Smooth muscle cell (in vitro differentiated cells): ENCODE results near the gene PRUNE2. TPM values are rescaled to one million over a fixed set of nuclear protein-coding genes. Genes with fewer than 3 reads are reported as not detected.

Source experiments
- DNase-seq: peaks from one replicate; lab custom pipeline; 2025; ENCODE audit not compliant: unreplicated experiment; lab: John Stamatoyannopoulos, UW
- H2AFZ ChIP-seq: fragments of 200-600 bp; sonication (generic); 2 replicates; pipeline ENCODE4 v1.6.0; 2016; ENCODE audit warnings: antibody characterized with exemption, low read depth, mild to moderate bottlenecking
- H3F3A ChIP-seq: fragments of 200-600 bp; sonication (generic); 2 replicates; pipeline ENCODE4 v1.6.0; 2017; ENCODE audit warnings: antibody characterized with exemption, low read depth
- H3K27ac ChIP-seq: fragments of 200-600 bp; sonication (generic); 2 replicates; pipeline ENCODE4 v1.5.1; 2016; ENCODE audit warnings: low read depth, mild to moderate bottlenecking
- H3K27me3 ChIP-seq: fragments of 200-600 bp; sonication (generic); 2 replicates; pipeline ENCODE4 v1.6.1; 2016; ENCODE audit warnings: low read depth, mild to moderate bottlenecking
- H3K36me3 ChIP-seq: fragments of 200-600 bp; sonication (generic); 2 replicates; pipeline ENCODE4 v1.5.1; 2016; ENCODE audit warnings: low read depth
- H3K4me1 ChIP-seq: fragments of 200-600 bp; sonication (generic); 2 replicates; pipeline ENCODE4 v1.5.1; 2016; ENCODE audit warnings: low read depth
- H3K4me2 ChIP-seq: fragments of 200-600 bp; sonication (generic); 2 replicates; pipeline ENCODE4 v1.6.0; 2016; ENCODE audit warnings: mild to moderate bottlenecking
- H3K4me3 ChIP-seq: fragments of 200-600 bp; sonication (generic); 2 replicates; pipeline ENCODE4 v1.5.1; 2016; ENCODE audit warnings: mild to moderate bottlenecking
- H3K79me2 ChIP-seq: fragments of 200-600 bp; sonication (generic); 2 replicates; pipeline ENCODE4 v1.6.0; 2016; ENCODE audit warnings: low read depth, mild to moderate bottlenecking
- H3K9ac ChIP-seq: fragments of 200-600 bp; sonication (generic); 2 replicates; pipeline ENCODE4 v1.6.0; 2016; ENCODE audit warnings: low read depth
- H3K9me3 ChIP-seq: fragments of 200-600 bp; sonication (generic); replicated peaks from 2 replicates; pipeline ENCODE4 v1.5.1; 2016; ENCODE audit warnings: low read depth
- H4K20me1 ChIP-seq: fragments of 200-600 bp; sonication (generic); 2 replicates; pipeline ENCODE4 v1.6.0; 2016; ENCODE audit warnings: low read depth
- CTCF ChIP-seq: fragments of 200-600 bp; sonication (generic); IDR thresholded peaks from 2 replicates; pipeline ENCODE4 v1.5.1; 2017; ENCODE audit warnings: borderline replicate concordance, mild to moderate bottlenecking, antibody characterized with exemption; ENCODE audit not compliant: insufficient read depth, poor library complexity, severe bottlenecking
- WGBS: methylation state at CpG from one replicate; pipeline ENCODE4 v1.1.7; 2016; ENCODE audit warnings: low lambda C conversion rate; 5-methylcytosine and 5-hydroxymethylcytosine counted together
- polyA plus RNA-seq: library from polyadenylated mRNA; unstranded; fragments of >200 nt; fragmentation: Nextera tagmentation; extraction: Ambion mirVana; gene quantifications from 2 replicates; pipeline ENCODE4 v1.2.1, GENCODE V29; 2016
- total RNA-seq: library from RNA; depleted of rRNA; stranded (reverse); fragments of >200 nt; gene quantifications from 2 replicates; pipeline ENCODE4 v1.2.3, GENCODE V29; 2014

The PRUNE2 gene
- total and polyA plus RNA-seq, 2 experiments from 2014 or later: 0.79 to 1.9 TPM

DNA sequence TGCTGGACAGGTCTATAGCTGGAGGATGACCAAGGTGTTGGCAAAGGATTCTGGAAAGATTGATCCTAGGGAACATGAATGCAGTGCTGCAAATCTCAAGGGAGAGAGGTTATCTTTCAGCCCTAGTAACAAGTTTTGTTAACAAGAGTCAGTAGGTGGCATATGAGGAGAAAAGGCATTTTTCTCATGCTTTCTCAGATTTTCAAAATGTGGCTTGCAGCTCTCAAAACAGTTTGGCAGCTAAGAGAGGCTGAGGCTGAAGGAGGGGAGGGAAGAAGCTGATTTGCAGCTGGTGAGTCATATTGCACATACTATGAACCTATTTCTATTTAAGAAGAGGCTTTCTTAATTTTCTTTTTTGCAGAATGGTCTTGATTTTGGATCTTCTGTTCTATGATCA is 205.9 kb downstream of the PRUNE2 start:
- Histone ChIP-seq H3K9ac (no peak overlapping the region), H3K4me1 (peaks cover 25% of the 10 kb centered on the region), H3K27ac (no peak overlapping the region), H3K4me3 (no peak overlapping the region), H3K36me3 (no peaks in the 10 kb centered on the region), H2AFZ (no peak overlapping the region), H4K20me1 (no peaks in the 10 kb centered on the region), H3K9me3 (no peaks in the 10 kb centered on the region), H3K27me3 (peaks cover 2% of the 10 kb centered on the region), H3K79me2 (no peaks in the 10 kb centered on the region), H3K4me2 (peak overlapping the region; percentile 44), H3F3A (peaks cover 3% of the 10 kb centered on the region)
- TF ChIP-seq CTCF: no peak
- no peak for DNase-seq

GRCh38 chr9:76697554-76697953 is 208.4 kb downstream of the PRUNE2 start:
- peaks cover 2% of the 10 kb centered on the region for H3K27me3 ChIP-seq
- no peak overlapping the region for H2AFZ ChIP-seq
- no peaks in the 10 kb centered on the region for H3K9me3 ChIP-seq
- H3K4me2 ChIP-seq: no peak overlapping the region
- H3K27ac ChIP-seq: no peak overlapping the region
- DNase-seq: no peak
- no peaks in the 10 kb centered on the region for H4K20me1 ChIP-seq
- TF ChIP-seq CTCF: no peak
- peaks cover 3% of the 10 kb centered on the region for H3F3A ChIP-seq
- no peak overlapping the region for H3K9ac ChIP-seq
- no peaks in the 10 kb centered on the region for H3K36me3 ChIP-seq
- peaks cover 25% of the 10 kb centered on the region for H3K4me1 ChIP-seq
- no peaks in the 10 kb centered on the region for H3K79me2 ChIP-seq
- WGBS: 58% methylated on average over 2 of the region's 2 CpGs
- no peak overlapping the region for H3K4me3 ChIP-seq

- Histone ChIP-seq H3K4me2 (no peak overlapping the region), H3K79me2 (no peaks in the 10 kb centered on the region), H3K9ac (no peak overlapping the region), H3F3A (peaks cover 3% of the 10 kb centered on the region), H3K27ac (no peak overlapping the region), H4K20me1 (no peaks in the 10 kb centered on the region), H3K9me3 (no peaks in the 10 kb centered on the region), H3K36me3 (no peaks in the 10 kb centered on the region), H3K27me3 (peaks cover 2% of the 10 kb centered on the region), H3K4me1 (peaks cover 29% of the 10 kb centered on the region), H2AFZ (no peak overlapping the region), H3K4me3 (no peak overlapping the region)
- DNase-seq: no peak
- TF ChIP-seq CTCF: no peak
- 90% methylated on average over 5 of the region's 5 CpGs for WGBS
Observed at GRCh38 chr9:76697081-76697480, 208.8 kb downstream of the PRUNE2 start.

GRCh38 chr9:76693912-76694311 is 212.0 kb downstream of the PRUNE2 start:
- 94% methylated on average over 5 of the region's 5 CpGs for WGBS
- Histone ChIP-seq H3K9ac (no peak overlapping the region), H2AFZ (no peak overlapping the region), H3K36me3 (no peaks in the 10 kb centered on the region), H3K4me1 (peaks cover 17% of the 10 kb centered on the region), H3K79me2 (no peaks in the 10 kb centered on the region), H3K4me2 (no peak overlapping the region), H3K27ac (no peak overlapping the region), H3K9me3 (no peaks in the 10 kb centered on the region), H3K27me3 (peaks cover 2% of the 10 kb centered on the region), H3F3A (no peaks in the 10 kb centered on the region), H3K4me3 (no peak overlapping the region), H4K20me1 (no peaks in the 10 kb centered on the region)
- no peak for DNase-seq
- TF ChIP-seq CTCF: no peak
